Measurements from ENCODE around the gene IKBKG.
"Not testable (repeated sequence)": the region's sequence is repeated elsewhere in the genome, so short reads cannot be mapped to it uniquely, and the experiment has no call there.

IKBKG gene

DNA sequence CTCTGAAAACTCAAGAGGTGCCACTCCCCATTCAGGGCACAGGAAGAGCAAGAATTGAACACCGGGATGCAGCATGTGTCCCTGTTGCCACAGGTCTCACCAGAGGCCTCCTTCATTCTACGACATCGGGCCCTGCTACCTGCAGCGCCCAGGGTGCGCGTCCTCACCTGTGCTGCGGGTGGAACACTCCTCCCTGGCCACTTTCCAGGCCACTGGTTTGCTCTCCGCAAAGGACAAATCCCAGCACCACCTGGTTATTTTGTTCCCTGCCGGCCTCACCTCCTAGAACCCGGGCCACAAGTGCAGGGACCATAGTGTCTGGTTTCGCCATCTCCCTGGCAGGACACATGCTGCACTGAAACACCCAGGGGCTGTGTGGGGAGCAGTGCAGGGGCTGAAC, 17.1 kb upstream of the IKBKG start:
- no peak overlapping the region for H3K27ac ChIP-seq (ENCODE audit: low read length)
- peaks cover 13% of the 10 kb centered on the region for H3K36me3 ChIP-seq (ENCODE audit: control insufficient read depth, low read depth, low read length)
- H3K4me1 ChIP-seq (ENCODE audit: control insufficient read depth, low read depth, low read length): no peaks in the 10 kb centered on the region
- peaks cover 10% of the 10 kb centered on the region for H3K27me3 ChIP-seq (ENCODE audit: control insufficient read depth, insufficient read depth, low read length)
- H3K4me3 ChIP-seq (ENCODE audit: low read length): no peak overlapping the region
- no peaks in the 10 kb centered on the region for H3K9me3 ChIP-seq (ENCODE audit: control insufficient read depth, low read depth, low read length)
- H3K9ac ChIP-seq (ENCODE audit: low read length): no peak overlapping the region

DNA sequence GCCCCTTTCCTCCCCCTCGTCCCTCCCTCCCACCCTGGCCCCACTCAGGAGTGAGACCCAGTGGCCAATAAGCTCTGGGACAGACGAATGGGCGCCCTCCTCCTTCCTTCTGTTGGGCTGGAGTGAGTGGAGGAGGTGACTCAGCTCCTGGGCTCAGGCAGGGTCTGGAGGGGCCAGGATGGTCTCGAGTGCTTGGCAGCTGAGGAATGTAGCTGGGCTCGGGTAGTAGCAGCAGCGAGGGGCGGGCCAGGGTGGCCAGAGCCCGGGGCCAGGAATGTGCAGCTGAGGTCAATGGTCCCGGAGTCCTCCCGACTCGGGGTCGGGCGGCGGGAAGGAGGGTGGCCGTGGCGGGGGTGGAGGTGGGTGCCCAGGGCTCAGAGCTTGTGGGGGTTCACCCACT, 15.8 kb upstream of the IKBKG start:
- H3K9me3 ChIP-seq (ENCODE audit: control insufficient read depth, low read depth, low read length): peaks cover 4% of the 10 kb centered on the region
- no peak overlapping the region for H3K9ac ChIP-seq (ENCODE audit: low read length)
- H3K36me3 ChIP-seq (ENCODE audit: control insufficient read depth, low read depth, low read length): peaks cover 13% of the 10 kb centered on the region
- H3K27me3 ChIP-seq (ENCODE audit: control insufficient read depth, insufficient read depth, low read length): no peaks in the 10 kb centered on the region
- no peaks in the 10 kb centered on the region for H3K4me1 ChIP-seq (ENCODE audit: control insufficient read depth, low read depth, low read length)
- no peak overlapping the region for H3K4me3 ChIP-seq (ENCODE audit: low read length)
- no peak overlapping the region for H3K27ac ChIP-seq (ENCODE audit: low read length)

DNA sequence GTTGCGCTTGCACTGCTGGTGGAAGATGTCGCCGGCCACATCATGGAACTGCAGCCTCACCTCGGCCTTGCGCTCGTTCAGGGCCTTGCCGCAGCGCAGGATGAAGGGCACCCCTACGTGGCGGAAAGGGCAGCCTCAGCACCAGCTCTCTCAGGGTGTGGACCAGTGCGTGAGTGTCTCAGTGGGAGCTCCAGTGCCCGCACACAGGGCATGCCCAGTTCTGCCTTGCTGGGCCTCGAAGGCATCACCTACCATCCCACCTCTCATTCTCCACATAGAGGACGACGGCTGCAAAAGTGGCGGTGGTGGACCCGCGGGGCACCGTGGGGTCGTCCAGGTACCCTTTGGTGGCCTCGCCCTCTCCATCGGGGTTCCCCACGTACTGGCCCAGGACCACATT, 14.7 kb upstream of the IKBKG start:
- Histone ChIP-seq H3K4me1 (ENCODE audit: control insufficient read depth, low read depth, low read length) (no peaks in the 10 kb centered on the region), H3K36me3 (ENCODE audit: control insufficient read depth, low read depth, low read length) (peaks cover 13% of the 10 kb centered on the region)

DNA sequence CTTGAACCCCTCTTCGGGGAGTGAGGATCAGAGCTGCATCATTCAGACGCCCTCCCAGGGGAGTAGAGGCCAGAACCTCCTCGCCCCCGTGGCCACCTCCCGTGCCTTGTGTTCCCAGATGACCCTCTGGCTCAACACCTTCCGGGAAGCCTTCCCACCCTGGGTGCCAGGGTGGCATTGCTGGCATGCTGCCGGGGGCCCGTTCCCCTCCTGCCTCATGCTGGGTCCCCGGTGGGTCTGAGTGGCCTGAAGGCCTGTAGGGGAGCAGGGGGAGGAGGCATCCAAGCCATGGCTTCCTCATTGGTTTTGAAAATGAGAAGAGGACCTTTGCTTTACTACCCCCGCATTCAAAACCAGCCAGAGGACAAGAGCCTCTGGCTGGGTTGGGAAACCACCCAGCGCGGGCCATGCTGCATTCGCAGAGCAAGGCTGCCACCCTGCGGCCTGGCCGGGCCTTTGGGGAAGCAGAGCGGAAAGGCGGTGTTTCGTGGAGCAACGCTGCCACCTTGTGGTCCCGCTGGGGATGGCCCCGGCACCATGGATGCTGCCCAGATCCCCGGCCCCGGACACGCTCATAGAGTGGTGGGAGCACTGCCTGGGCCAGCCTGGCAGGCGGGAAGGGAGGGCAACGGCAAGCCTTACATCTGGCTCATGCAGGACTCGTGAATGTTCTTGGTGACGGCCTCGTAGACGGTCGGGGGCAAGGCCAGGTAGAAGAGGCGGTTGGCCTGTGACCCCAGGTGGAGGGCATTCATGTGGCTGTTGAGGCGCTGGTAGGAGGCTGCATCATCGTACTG, 12.7 kb upstream of the IKBKG start:
- no peaks in the 10 kb centered on the region for H3K27me3 ChIP-seq (ENCODE audit: control insufficient read depth, insufficient read depth, low read length)
- peaks cover 4% of the 10 kb centered on the region for H3K9me3 ChIP-seq (ENCODE audit: control insufficient read depth, low read depth, low read length)
- peaks cover 13% of the 10 kb centered on the region for H3K36me3 ChIP-seq (ENCODE audit: control insufficient read depth, low read depth, low read length)
- no peak overlapping the region for H3K4me3 ChIP-seq (ENCODE audit: low read length)
- no peak overlapping the region for H3K27ac ChIP-seq (ENCODE audit: low read length)
- H3K9ac ChIP-seq (ENCODE audit: low read length): no peak overlapping the region
- H3K4me1 ChIP-seq (ENCODE audit: control insufficient read depth, low read depth, low read length): no peaks in the 10 kb centered on the region

More for the DNA sequence above, 14.7 kb upstream of the IKBKG start:
- Histone ChIP-seq H3K27ac (ENCODE audit: low read length) (no peak overlapping the region), H3K27me3 (ENCODE audit: control insufficient read depth, insufficient read depth, low read length) (no peaks in the 10 kb centered on the region), H3K9ac (ENCODE audit: low read length) (no peak overlapping the region), H3K4me3 (ENCODE audit: low read length) (no peak overlapping the region), H3K9me3 (ENCODE audit: control insufficient read depth, low read depth, low read length) (peaks cover 4% of the 10 kb centered on the region)

DNA sequence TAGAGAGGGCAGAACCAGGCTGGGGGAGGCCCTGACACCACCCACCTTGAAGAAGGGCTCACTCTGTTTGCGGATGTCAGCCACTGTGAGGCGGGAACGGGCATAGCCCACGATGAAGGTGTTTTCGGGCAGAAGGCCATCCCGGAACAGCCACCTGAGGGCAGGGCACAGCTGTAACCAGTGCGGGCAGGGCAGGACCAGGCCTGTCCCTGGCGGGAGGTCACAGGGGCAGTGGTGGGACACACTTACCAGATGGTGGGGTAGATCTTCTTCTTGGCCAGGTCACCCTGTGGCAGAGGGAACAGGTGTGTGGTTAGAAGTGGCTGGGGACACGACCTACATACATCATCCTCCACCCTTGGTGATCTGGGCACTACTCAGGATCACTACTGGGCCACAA, 11.5 kb upstream of the IKBKG start:
- no peak overlapping the region for H3K27ac ChIP-seq (ENCODE audit: low read length)
- H3K9me3 ChIP-seq (ENCODE audit: control insufficient read depth, low read depth, low read length): peaks cover 4% of the 10 kb centered on the region
- H3K9ac ChIP-seq (ENCODE audit: low read length): no peak overlapping the region
- no peak overlapping the region for H3K4me3 ChIP-seq (ENCODE audit: low read length)
- H3K4me1 ChIP-seq (ENCODE audit: control insufficient read depth, low read depth, low read length): no peaks in the 10 kb centered on the region
- peaks cover 13% of the 10 kb centered on the region for H3K36me3 ChIP-seq (ENCODE audit: control insufficient read depth, low read depth, low read length)
- no peaks in the 10 kb centered on the region for H3K27me3 ChIP-seq (ENCODE audit: control insufficient read depth, insufficient read depth, low read length)

DNA sequence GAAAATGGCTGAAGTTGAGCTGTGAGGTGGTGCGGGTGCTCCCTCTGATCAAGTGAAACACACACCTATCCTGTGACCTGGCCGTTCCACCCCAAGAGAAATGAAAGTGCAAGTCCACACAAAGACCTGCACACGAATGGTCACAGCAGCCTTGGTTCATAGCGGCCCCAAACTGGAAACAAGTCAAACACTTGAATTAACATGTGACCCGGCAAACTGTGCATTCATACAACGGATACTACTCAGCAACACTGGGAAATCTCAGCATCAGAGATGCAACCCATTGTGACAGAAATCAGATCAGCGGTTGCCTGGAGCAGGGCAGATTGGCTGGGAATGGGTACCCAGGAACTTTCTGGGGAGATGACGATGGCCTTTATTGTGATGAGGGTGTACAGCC, 8.3 kb upstream of the IKBKG start:
- Histone ChIP-seq H3K9ac (ENCODE audit: low read length) (no peak overlapping the region), H3K4me3 (ENCODE audit: low read length) (no peak overlapping the region), H3K27ac (ENCODE audit: low read length) (no peak overlapping the region), H3K9me3 (ENCODE audit: control insufficient read depth, low read depth, low read length) (peaks cover 4% of the 10 kb centered on the region), H3K27me3 (ENCODE audit: control insufficient read depth, insufficient read depth, low read length) (no peaks in the 10 kb centered on the region), H3K4me1 (ENCODE audit: control insufficient read depth, low read depth, low read length) (no peaks in the 10 kb centered on the region), H3K36me3 (ENCODE audit: control insufficient read depth, low read depth, low read length) (peaks cover 3% of the 10 kb centered on the region)

DNA sequence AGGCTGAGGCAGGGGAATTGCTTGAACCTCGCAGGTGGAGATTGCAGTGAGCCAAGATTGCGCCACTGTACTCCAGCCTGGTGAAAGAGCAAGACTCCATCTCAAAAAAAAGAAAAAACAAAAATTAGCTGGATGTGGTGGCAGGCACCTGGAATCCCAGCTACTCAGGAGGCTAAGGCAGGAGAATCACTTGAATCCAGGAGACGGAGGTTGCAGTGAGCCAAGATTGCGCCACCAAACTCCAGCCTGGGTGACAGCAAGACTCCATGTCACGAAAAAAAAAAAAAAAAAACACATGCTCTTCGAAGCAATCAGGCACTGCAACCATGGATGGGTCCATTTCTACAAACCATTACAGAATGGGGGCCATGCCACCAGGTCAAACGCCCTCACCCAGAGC, 7.1 kb upstream of the IKBKG start:
- not testable (repeated sequence) for H3K4me3 ChIP-seq (ENCODE audit: low read length); H3K9ac ChIP-seq (ENCODE audit: low read length); H3K9me3 ChIP-seq (ENCODE audit: control insufficient read depth, low read depth, low read length); H3K27ac ChIP-seq (ENCODE audit: low read length); H3K27me3 ChIP-seq (ENCODE audit: control insufficient read depth, insufficient read depth, low read length); H3K4me1 ChIP-seq (ENCODE audit: control insufficient read depth, low read depth, low read length); H3K36me3 ChIP-seq (ENCODE audit: control insufficient read depth, low read depth, low read length)

DNA sequence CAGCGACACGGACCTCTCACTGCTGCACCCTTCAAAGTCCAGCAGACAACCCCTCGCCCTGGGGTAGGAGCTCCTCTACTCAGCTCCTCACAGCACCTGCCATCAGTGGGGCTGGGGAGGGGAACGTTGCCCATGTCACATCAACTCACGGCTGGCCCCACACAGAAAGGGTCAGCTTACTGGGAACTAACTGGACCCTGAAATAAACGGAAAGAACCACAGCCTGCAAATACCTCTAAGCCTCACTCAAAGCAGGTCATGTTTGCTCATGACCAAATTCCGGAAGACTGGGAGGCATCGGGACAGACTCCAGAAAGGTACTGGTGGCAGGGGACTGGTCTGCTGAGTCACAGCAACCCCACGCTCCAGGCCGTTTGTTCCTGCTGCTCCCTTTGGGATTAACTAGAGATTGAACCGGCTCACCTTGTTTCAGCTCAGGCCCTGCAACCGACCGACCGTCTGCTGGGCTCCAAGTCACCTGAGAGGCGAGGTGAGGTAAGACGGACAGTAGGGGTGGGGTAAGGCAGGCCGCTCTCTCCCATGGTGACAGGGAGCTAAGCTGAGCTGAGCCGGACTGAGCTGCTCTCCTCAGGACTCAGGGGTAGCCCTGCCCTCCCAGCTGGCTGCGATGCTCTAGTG, 6.4 kb upstream of the IKBKG start:
- Histone ChIP-seq H3K9me3 (ENCODE audit: control insufficient read depth, low read depth, low read length) (peaks cover 3% of the 10 kb centered on the region), H3K27ac (ENCODE audit: low read length) (no peak overlapping the region), H3K36me3 (ENCODE audit: control insufficient read depth, low read depth, low read length) (peaks cover 7% of the 10 kb centered on the region), H3K4me1 (ENCODE audit: control insufficient read depth, low read depth, low read length) (no peaks in the 10 kb centered on the region), H3K9ac (ENCODE audit: low read length) (no peak overlapping the region), H3K4me3 (ENCODE audit: low read length) (no peak overlapping the region), H3K27me3 (ENCODE audit: control insufficient read depth, insufficient read depth, low read length) (no peaks in the 10 kb centered on the region)

DNA sequence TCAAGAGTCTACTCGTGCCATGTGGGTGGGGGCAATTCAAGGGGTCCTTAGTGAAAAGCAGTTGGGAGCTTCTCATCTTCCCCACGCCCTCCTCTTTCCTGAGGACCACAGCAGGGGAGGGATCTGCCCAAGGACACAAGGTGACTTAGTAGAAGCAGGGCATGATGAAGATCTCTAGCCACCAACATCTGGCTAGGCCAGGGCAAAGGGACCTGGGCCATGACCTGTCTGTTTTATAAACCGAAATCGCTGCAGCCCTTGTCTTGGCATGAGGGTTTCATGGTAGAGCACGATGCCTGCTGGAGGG, 5.9 kb upstream of the IKBKG start:
- no peak overlapping the region for H3K27ac ChIP-seq (ENCODE audit: low read length)
- peaks cover 7% of the 10 kb centered on the region for H3K36me3 ChIP-seq (ENCODE audit: control insufficient read depth, low read depth, low read length)
- no peaks in the 10 kb centered on the region for H3K4me1 ChIP-seq (ENCODE audit: control insufficient read depth, low read depth, low read length)
- H3K9me3 ChIP-seq (ENCODE audit: control insufficient read depth, low read depth, low read length): no peaks in the 10 kb centered on the region
- H3K9ac ChIP-seq (ENCODE audit: low read length): no peak overlapping the region
- H3K4me3 ChIP-seq (ENCODE audit: low read length): no peak overlapping the region
- no peaks in the 10 kb centered on the region for H3K27me3 ChIP-seq (ENCODE audit: control insufficient read depth, insufficient read depth, low read length)

DNA sequence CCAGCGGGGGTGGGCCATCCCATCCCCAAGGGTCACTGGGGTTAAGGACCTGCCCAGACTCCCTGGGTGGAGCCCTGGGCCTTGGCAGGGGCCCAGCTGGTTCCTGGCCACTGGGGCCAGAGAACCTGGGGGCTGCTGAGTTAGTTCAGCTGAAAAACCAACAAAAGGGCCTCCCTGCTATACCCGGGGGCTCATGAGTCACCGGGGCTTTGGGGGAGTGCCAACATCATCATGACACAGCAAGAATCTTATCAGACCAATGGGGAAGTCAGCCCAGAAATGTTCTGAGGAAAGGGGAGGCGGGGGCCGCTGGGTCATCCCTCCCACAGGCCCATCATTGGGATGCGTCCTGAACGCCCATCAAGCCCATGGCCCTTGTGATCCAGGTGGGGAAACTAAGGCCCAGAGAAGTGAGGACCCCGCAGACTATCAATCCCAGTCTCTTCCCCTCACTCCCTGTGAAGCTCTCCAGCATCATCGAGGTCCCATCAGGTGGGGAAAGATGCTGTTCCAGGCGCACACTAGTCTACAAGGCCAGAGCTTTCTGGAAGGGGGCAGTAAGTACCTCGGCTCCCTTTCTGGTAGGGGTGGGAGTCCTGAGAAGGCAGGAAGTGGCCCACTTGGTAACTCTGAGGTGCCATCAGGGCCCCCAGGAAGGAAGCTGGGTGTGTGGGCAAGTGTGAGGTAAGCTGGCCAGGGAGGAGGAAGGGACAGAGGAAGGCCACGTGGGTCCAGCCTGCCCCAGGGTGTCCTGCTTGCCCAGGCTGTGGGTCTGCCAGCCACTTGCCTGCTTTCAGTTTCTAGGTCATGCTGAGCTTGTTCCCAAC, 5.3 kb upstream of the IKBKG start:
- no peak overlapping the region for H3K4me3 ChIP-seq (ENCODE audit: low read length)
- H3K27ac ChIP-seq (ENCODE audit: low read length): no peak overlapping the region
- H3K4me1 ChIP-seq (ENCODE audit: control insufficient read depth, low read depth, low read length): no peaks in the 10 kb centered on the region
- no peaks in the 10 kb centered on the region for H3K27me3 ChIP-seq (ENCODE audit: control insufficient read depth, insufficient read depth, low read length)
- peaks cover 7% of the 10 kb centered on the region for H3K36me3 ChIP-seq (ENCODE audit: control insufficient read depth, low read depth, low read length)
- no peaks in the 10 kb centered on the region for H3K9me3 ChIP-seq (ENCODE audit: control insufficient read depth, low read depth, low read length)
- no peak overlapping the region for H3K9ac ChIP-seq (ENCODE audit: low read length)

DNA sequence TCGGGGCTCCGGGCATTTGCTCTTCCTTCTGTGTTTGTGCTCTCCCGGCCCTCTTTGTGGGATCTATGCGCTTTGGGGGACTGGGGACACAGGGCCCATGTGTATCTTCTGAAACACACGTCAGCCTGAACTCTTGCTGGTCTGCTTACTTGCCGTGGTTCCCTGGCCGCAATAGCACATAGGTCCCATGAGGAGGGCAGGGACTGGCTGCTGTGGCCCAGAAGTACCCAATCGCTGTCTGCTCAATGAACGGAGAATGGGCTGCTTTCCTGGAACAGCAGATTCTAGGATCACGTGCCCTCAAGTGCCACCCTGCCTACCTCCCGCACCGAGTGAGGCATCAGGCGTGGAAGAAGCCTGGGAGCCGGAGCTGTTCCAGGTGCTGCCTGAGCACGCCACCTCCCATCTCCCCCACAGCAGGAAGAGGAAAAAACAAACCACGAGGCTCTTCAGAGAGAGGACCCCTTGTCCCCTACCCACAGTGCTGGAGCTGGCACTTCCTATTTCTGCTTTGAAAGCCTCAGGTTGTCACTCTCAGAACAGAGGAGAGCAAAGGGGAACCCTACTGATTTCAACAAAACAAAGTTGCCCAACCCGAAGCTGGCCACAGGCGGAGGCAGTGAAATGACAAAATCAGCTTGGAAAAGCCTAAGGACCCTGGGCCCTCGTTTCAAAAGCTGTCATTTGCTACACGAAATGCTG, 4.5 kb upstream of the IKBKG start:
- Histone ChIP-seq H3K9ac (ENCODE audit: low read length) (no peak overlapping the region), H3K27ac (ENCODE audit: low read length) (no peak overlapping the region), H3K36me3 (ENCODE audit: control insufficient read depth, low read depth, low read length) (peaks cover 7% of the 10 kb centered on the region), H3K4me3 (ENCODE audit: low read length) (no peak overlapping the region), H3K4me1 (ENCODE audit: control insufficient read depth, low read depth, low read length) (no peaks in the 10 kb centered on the region), H3K9me3 (ENCODE audit: control insufficient read depth, low read depth, low read length) (peaks cover under 1% of the 10 kb centered on the region), H3K27me3 (ENCODE audit: control insufficient read depth, insufficient read depth, low read length) (no peaks in the 10 kb centered on the region)
